NCI-H1092 (cell line): ENCODE data around the gene TTC6.

Experiments used
- DNase-seq: peaks from one replicate; lab custom pipeline; 2025; lab: John Stamatoyannopoulos, UW

Gene TTC6

GRCh38 chr14:37597538-37597913 is 2.1 kb downstream of the TTC6 start:
- peak; percentile 18 for DNase-seq

GRCh38 chr14:37597914-37598746 is 2.7 kb downstream of the TTC6 start:
- DNase-seq = peak; percentile 55

GRCh38 chr14:37598747-37599506 is 3.5 kb downstream of the TTC6 start:
- DNase-seq = peak; percentile 55

GRCh38 chr14:37599507-37600368 is 4.3 kb downstream of the TTC6 start:
- DNase-seq = peak; percentile 43

GRCh38 chr14:37600880-37601741 is 5.7 kb downstream of the TTC6 start:
- DNase-seq = no peak

GRCh38 chr14:37601865-37602264 is 6.4 kb downstream of the TTC6 start:
- DNase-seq = no peak

- DNase-seq = no peak
Measured at GRCh38 chr14:37602605-37603453, 7.4 kb downstream of the TTC6 start.

- no peak for DNase-seq
Measured at GRCh38 chr14:37603688-37604251, 8.3 kb downstream of the TTC6 start.

GRCh38 chr14:37606678-37607077 is 11.2 kb downstream of the TTC6 start:
- DNase-seq = no peak

- DNase-seq = no peak
Measured at GRCh38 chr14:37608649-37609048, 13.2 kb downstream of the TTC6 start.

GRCh38 chr14:37610945-37611523 is 15.6 kb downstream of the TTC6 start:
- no peak for DNase-seq

GRCh38 chr14:37615582-37616289 is 20.3 kb downstream of the TTC6 start:
- no peak for DNase-seq

GRCh38 chr14:37616853-37617252 is 21.4 kb downstream of the TTC6 start:
- DNase-seq = no peak

GRCh38 chr14:37617864-37618365 is 22.5 kb downstream of the TTC6 start:
- no peak for DNase-seq

GRCh38 chr14:37618498-37619028 is 23.1 kb downstream of the TTC6 start:
- DNase-seq = no peak

GRCh38 chr14:37620856-37621255 is 25.4 kb downstream of the TTC6 start:
- no peak for DNase-seq

- DNase-seq = no peak
Measured at GRCh38 chr14:37622231-37622923, 26.9 kb downstream of the TTC6 start.

GRCh38 chr14:37623426-37623951 is 28.1 kb downstream of the TTC6 start:
- no peak for DNase-seq
